ENCODE data around the gene KRT36. TPM values are rescaled to one million over a fixed set of nuclear protein-coding genes. Genes with fewer than 3 reads are reported as not detected.

Gene KRT36
- polyA plus RNA-seq, 3 donors = not detected

- no peak for DNase-seq
Observed at GRCh38 chr17:41522301-41523224, 32.9 kb upstream of the KRT36 start.

GRCh38 chr17:41521574-41522261 is 32.0 kb upstream of the KRT36 start:
- no peak for DNase-seq

GRCh38 chr17:41520821-41521521 is 31.3 kb upstream of the KRT36 start:
- DNase-seq = no peak

- DNase-seq = no peak
Observed at GRCh38 chr17:41519501-41520224, 30.0 kb upstream of the KRT36 start.

DNA sequence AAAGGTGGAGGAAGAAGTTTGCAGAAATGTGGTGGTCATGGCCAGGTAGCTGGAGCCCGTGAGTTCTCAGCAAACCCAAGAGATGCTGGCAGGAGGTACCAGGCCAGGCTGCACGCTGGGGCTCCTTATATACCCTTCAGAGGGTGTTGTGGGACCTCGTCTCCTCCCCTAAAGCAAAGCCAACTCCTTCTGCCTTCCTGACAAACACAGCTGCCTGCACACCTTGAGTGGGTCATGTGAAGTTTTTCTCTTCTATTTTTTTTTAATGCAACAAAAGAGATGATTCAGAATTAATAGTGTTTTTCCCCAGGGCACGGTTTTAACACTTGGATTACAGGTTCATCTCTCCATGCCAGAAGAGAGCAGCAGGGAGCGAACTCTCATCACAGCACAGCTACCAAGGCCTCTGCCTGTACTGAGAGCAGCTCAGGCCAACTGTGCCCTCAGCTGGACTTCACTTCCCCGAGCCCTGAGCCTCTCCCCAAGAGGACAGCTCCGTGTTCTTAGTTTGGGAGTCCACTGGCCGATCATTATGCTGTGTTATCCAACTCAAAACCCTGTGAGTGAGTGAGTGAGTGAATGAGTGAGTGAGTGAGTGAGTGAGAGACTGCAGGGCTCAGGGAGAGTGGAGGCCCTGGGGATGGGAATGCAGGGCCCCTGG is 29.2 kb upstream of the KRT36 start, which contains the start of gene KRT15:
Gene KRT15 (minus strand): TSS at position 102 of the 661 bp plus-strand sequence. CDS start 63 bp downstream, at position 39.
- no peak for DNase-seq

DNA sequence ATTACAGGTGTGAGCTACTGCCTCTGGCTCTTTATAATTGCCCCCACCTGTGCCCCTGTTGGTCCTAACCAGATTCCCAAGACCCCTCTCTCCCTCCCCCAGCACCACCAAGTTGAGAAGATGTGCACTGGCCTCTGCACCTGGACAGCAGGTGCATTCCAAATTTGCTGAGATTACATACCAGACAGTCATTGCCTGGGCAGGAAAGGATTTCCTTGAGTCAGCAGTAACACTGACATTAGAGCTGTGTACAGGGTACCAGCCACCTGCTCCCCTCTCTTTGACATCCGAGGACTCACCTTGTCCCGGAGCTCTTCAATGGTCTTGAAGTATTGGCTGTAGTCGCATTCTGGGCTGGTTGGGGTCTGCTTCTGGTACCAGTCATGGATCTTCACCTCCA is 28.3 kb upstream of the KRT36 start:
- DNase-seq = no peak

GRCh38 chr17:41516830-41517283 is 27.1 kb upstream of the KRT36 start:
- no peak for DNase-seq

DNA sequence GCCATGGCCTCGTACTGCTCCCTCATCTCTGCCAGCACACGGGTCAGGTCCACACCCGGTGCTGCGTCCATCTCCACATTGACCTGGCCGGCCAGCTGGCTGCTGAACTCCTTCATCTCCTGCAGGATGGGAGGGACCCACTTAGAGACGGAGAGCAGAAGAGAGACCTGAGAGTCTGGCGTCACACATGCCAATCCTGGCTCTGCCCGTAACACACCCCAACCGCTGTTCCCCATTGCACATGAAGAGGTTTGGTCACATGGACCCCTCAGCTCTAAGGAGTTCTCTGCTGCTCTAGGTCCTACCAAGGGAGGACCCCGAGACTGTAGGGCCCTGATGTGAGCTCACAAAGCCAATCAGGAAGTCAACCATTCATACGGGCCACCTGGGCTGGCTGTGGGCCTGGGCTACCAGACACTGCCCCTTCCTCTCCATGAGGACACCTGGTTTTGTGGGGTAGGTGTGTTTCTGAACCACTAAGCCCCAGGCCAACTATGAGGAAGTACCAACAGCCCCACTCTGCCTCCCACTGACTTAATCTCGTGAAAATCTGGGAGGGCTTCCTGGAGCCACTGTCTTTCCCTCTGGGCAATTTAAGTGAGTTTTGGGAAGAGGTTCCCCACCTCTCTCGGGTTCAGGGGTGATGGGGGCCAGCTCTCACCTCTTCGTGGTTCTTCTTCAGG is 26.6 kb upstream of the KRT36 start:
- DNase-seq = no peak

DNA sequence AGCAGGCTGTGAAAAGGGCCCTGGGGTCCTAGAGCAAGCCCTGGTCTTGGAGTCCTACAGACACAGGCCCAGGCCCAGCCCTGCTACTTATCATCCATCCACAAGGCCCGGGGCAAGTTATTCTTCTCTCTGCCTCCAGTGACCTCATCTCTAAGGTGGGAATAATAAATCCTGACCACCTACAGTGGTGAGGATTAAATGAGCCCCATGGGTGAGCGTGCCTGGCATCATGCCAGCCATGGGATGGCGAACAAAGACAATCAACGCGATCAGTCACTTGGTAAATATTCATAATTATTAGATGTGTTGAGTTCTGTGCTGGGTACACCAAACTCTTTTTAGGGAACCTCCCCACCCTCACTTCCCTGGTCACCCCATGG is 23.4 kb upstream of the KRT36 start:
- DNase-seq = no peak

GRCh38 chr17:41512546-41513167 is 22.9 kb upstream of the KRT36 start:
- no peak for DNase-seq

DNA sequence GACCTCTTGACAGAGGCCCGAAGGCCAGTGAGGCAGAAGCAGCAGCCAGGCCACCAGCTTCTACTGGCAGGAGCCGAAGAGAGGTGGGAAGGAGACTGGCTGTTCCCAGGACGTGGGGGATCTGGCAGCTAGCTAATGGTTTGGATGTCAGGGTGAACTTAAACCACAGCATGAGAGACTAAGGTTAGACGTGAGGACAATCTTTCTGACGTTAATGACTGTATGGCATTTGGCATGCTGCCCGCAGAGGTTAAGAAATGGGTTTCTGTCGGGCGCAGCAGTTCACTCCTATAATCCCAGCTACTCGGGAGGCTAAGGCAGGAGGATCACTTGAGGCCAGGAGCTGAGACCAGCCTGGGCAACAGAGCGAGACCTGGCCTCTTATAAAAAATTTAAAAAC is 22.0 kb upstream of the KRT36 start:
- no peak for DNase-seq

DNA sequence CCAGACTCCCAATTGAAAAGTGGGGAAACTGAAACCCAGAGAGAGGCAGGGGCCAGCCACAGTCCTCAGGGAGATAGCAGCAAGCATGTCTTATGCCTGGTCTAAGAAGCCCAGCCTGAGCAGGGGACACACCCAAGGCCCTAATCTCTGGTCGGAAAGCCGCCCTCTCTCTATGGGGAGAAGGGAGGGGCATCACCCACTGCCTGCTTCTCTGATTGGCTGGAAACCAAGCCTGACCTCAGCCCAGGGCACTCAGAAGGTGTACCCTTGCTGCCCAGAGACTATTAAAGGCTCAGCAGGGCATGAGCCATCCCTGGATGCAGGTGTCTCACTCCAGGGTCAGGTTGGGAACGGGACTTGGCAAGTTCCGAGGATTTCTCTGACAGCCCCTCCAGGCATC is 21.4 kb upstream of the KRT36 start:
- DNase-seq = no peak

GRCh38 chr17:41510251-41511065 is 20.7 kb upstream of the KRT36 start:
- no peak for DNase-seq

- no peak for DNase-seq
Observed at GRCh38 chr17:41507315-41507880, 17.7 kb upstream of the KRT36 start.

- DNase-seq = no peak
Observed at GRCh38 chr17:41505809-41506767, 16.4 kb upstream of the KRT36 start.

DNA sequence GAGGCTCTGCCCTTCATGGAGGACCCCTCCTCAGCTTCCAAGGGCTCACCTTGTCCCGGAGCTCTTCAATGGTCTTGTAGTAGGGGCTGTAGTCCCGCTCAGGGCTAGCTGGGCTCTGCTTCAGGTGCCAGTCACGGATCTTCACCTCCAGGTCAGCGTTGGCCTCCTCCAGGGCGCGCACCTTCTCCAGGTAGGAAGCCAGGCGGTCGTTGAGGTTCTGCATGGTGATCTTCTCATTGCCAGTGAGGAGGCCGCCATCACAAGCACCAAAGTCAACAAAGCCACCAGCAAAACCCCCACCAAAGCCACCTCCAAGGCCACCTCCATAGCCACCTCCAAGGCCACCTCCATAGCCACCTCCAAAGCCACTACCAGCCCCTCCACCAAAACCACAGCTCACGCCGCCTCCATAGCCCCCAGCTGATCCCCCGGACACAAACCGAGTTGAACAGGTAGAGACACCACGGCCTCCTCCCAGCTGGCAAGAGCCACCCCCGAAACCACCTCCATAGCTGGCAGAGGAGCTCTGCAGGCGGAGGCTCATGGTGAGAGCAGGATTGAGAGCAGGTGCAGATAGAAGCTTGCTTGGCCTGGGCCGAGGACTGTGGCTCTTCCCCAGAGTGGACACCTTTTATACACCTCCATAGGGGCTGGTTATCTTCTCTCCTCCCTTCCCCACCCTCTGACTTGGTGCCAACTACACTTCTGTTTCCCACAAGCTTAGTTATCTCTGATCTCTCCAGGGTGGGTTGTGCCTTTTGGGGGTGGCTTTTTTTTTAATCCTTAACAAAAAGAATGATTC is 15.5 kb upstream of the KRT36 start, which contains the start of gene KRT13:
Gene KRT13 (minus strand): TSS at position 606 of the 802 bp plus-strand sequence. CDS start 62 bp downstream, at position 544.
- no peak for DNase-seq
